Colonic mucosa (tissue), 4 donors: ENCODE measurements around the gene CMTM4. TPM values are rescaled to one million over a fixed set of nuclear protein-coding genes. Genes with fewer than 3 reads are reported as not detected.

Source experiments
- DNase-seq: peaks from one replicate; pipeline ENCODE4 v3.0.0-alpha.2; 2020
- H3K27ac ChIP-seq: fragments of 200-600 bp; one replicate; pipeline ENCODE4 v1.8.0; 2021
- H3K27me3 ChIP-seq: fragments of 200-600 bp; one replicate; pipeline ENCODE4 v1.8.0; 2021
- H3K36me3 ChIP-seq: fragments of 200-600 bp; one replicate; pipeline ENCODE4 v1.8.0; 2021
- H3K4me1 ChIP-seq: fragments of 200-600 bp; one replicate; pipeline ENCODE4 v1.8.0; 2021; ENCODE audit warnings: mild to moderate bottlenecking
- H3K4me3 ChIP-seq: fragments of 200-600 bp; one replicate; pipeline ENCODE4 v1.8.0; 2021
- H3K9ac ChIP-seq, 2 donors: one replicate each; pipeline ENCODE4 v1.7.0; 2013; ENCODE audit warnings: control low read depth in 2 of 2, low read depth in 2 of 2, low read length in 2 of 2
- H3K9me3 ChIP-seq: fragments of 200-600 bp; one replicate; pipeline ENCODE4 v1.8.0; 2021
- intact Hi-C: fragments of 100-400 bp; cut with DNase I; formaldehyde crosslinking; loops from one replicate; pipeline ENCODE4 v1.14.1; 2022
- total RNA-seq, 2 donors: library from RNA; stranded (reverse); fragmentation: NEBNext Ultra II Directional in 1 of 2; extraction: Animal tissue kit (Norgen Biotek cat#: 25700) in 1 of 2; gene quantifications; one replicate each; pipeline ENCODE4 v1.2.1, GENCODE V29; 2021
- TF ChIP-seq, protein P1 (sequence below): fragments of 200-600 bp; IDR thresholded peaks from one replicate; pipeline ENCODE4 v1.8.0; 2022; ENCODE audit warnings: antibody characterized with exemption, mild to moderate bottlenecking
- donor health status: healthy.
- donor health status: DM: no; HTN: no; CAD: no.
- donor health status: DM: no; HTN: no; CAD: no.

CMTM4 gene
- total RNA-seq, 2 donors from 2014 or later, result 150 to 212 TPM

DNA sequence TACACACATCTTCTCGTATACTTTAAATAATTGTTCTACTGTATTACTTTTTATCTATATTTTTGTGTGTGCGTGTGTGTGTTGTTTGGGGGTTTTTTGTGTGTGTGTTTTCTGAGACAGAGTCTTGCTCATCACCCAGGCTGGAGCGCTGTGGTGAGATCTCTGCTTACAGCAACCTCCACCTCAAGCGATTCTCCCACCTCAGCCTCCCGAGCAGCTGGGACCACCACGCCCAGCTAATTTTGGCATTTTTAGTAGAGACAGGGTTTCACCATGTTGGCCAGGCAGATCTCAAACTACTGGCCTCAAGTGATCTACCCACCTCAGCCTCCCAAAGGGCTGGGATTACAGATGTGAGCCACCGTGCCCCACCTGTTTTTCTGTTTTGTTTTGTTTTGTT is 1.5 kb upstream of the CMTM4 start:
- Histone ChIP-seq H3K27me3 (no peaks in the 10 kb centered on the region), H3K4me3 (no peak overlapping the region), H3K4me1 (peaks cover 8% of the 10 kb centered on the region), H3K9ac (no peak overlapping the region), H3K27ac (no peak overlapping the region), H3K36me3 (no peaks in the 10 kb centered on the region), H3K9me3 (no peaks in the 10 kb centered on the region)
- TF ChIP-seq, protein P1, sequence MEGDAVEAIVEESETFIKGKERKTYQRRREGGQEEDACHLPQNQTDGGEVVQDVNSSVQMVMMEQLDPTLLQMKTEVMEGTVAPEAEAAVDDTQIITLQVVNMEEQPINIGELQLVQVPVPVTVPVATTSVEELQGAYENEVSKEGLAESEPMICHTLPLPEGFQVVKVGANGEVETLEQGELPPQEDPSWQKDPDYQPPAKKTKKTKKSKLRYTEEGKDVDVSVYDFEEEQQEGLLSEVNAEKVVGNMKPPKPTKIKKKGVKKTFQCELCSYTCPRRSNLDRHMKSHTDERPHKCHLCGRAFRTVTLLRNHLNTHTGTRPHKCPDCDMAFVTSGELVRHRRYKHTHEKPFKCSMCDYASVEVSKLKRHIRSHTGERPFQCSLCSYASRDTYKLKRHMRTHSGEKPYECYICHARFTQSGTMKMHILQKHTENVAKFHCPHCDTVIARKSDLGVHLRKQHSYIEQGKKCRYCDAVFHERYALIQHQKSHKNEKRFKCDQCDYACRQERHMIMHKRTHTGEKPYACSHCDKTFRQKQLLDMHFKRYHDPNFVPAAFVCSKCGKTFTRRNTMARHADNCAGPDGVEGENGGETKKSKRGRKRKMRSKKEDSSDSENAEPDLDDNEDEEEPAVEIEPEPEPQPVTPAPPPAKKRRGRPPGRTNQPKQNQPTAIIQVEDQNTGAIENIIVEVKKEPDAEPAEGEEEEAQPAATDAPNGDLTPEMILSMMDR, result no peak
- intact Hi-C loops, result no loop called here
- no peak for DNase-seq

DNA sequence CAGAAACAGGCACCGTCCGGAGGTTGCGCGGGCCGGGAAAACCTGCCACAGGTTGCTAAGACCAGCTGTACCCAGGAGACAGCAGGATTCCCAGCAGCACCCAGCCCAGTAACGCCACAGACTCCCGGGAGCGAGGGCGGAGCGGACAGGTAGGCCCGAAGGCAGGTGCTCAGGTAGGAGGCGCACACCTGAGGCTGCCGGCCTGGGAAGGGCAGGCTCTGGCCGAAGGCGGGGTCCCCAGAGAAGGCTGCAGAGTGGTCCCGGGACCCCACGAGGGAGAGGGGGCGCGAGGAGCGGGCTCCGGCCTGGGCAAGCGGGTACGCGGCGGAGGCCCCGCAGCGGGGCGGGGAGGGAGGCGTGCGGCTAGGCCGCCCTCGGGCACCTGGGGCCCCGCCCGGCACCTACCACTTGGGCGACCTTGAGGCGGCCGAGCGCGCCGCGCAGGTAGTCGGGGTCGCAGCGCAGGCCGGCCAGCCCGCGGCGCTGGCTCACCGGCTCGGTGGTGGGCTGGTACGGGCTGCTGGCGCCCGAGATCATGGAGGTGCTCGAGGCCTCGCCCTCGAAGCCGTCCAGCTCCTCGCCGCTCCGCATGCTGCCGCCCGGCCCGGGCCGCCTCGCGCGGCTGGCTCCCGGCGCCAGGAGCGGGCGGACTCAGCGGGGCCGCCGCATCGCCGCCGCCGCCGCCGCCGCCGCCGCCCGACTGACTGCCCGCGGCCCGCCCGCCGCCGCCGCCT is 441 bp downstream of the CMTM4 start:
- Histone ChIP-seq H3K36me3 (no peaks in the 10 kb centered on the region), H3K4me1 (peaks cover 8% of the 10 kb centered on the region), H3K9me3 (no peaks in the 10 kb centered on the region), H3K27ac (peak overlapping the region; percentile 82), H3K4me3 (peak overlapping the region; percentile 72), H3K9ac (peak overlapping the region; percentile 89 to 95), H3K27me3 (no peaks in the 10 kb centered on the region)
- intact Hi-C loops, result no loop called here
- DNase-seq, result peak; percentile 80
- TF ChIP-seq, protein P1, result no peak

DNA sequence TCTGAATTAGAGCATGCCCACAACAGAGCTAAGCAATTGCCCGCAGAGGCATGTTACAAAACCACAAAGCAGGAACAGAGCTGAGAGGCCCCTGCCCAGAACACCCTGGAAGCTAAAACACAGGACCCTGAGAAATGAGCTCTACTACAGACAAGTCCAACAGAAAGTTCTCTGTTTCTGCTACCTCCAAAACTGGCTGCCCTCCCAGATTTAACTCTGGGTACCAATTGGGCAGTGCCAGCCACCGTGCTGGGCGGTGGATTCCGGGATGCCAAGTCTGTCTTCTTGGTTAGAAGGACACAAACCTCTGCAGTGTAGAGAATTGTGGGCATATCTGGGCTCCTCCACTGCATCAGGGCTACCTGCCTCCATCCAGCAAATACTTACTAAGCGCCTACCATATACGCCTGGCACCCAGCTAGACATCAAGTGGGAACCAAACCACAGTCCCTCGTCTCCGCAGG is 1.0 kb downstream of the CMTM4 start:
- Histone ChIP-seq H3K27me3 (no peaks in the 10 kb centered on the region), H3K4me3 (peak overlapping the region; percentile 72), H3K27ac (peak overlapping the region; percentile 82), H3K9me3 (no peaks in the 10 kb centered on the region), H3K36me3 (no peaks in the 10 kb centered on the region), H3K9ac (peak overlapping the region; percentile 89 to 95), H3K4me1 (peaks cover 8% of the 10 kb centered on the region)
- no peak for DNase-seq
- TF ChIP-seq, protein P1, result no peak
- intact Hi-C loops, result no loop called here

DNA sequence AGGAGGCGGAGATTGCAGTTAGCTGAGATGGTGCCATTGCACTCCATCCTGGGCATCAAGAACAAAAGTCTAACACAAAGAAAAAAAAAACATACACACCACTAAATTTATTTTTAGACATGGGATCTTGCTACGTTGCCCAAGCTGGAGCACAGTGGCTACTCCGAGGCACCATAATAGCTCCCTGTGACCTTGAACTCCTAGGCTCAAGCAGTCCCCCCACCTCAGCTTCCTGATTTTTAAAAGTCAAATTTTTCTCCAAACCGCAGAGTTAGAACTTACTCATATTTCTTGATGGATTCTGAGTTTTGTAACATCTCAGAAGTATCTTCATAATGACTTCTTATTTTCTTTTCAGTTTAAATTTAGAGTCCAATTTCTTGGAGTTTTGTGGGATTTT is 3.4 kb downstream of the CMTM4 start:
- Histone ChIP-seq H3K9ac (no peak overlapping the region), H3K4me3 (no peak overlapping the region), H3K27ac (no peak overlapping the region), H3K36me3 (no peaks in the 10 kb centered on the region), H3K9me3 (no peaks in the 10 kb centered on the region), H3K4me1 (peaks cover 8% of the 10 kb centered on the region), H3K27me3 (no peaks in the 10 kb centered on the region)
- TF ChIP-seq, protein P1, result no peak
- no peak for DNase-seq
- intact Hi-C loops, result no loop called here

DNA sequence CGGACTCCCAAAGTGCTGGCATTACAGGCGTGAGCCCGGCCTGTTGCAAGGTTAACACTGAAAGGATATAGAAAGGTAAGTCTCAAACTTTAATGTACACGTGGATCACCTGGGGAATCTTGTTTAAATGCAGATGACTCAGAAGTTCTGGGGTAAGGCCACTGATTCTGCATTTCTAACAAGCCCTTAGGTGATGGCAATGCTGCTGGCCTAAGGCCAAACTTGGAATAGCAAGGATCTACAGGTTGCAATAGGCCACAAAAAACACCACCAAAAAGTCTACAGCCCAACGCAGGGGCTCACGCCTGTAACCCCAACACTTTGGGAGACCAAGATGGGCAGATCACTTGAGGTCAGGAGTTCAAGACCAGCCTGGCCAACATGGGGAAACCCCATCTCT is 4.2 kb downstream of the CMTM4 start:
- intact Hi-C loops, result no loop called here
- TF ChIP-seq, protein P1, result no peak
- no peaks in the 10 kb centered on the region for H3K27me3 ChIP-seq
- no peak overlapping the region for H3K27ac ChIP-seq
- no peak overlapping the region for H3K4me3 ChIP-seq
- H3K36me3 ChIP-seq, result no peaks in the 10 kb centered on the region
- no peaks in the 10 kb centered on the region for H3K9me3 ChIP-seq
- H3K9ac ChIP-seq, result no peak overlapping the region
- DNase-seq, result no peak
- peaks cover 8% of the 10 kb centered on the region for H3K4me1 ChIP-seq
